ENCODE measurements around the gene ATRN.

DNA sequence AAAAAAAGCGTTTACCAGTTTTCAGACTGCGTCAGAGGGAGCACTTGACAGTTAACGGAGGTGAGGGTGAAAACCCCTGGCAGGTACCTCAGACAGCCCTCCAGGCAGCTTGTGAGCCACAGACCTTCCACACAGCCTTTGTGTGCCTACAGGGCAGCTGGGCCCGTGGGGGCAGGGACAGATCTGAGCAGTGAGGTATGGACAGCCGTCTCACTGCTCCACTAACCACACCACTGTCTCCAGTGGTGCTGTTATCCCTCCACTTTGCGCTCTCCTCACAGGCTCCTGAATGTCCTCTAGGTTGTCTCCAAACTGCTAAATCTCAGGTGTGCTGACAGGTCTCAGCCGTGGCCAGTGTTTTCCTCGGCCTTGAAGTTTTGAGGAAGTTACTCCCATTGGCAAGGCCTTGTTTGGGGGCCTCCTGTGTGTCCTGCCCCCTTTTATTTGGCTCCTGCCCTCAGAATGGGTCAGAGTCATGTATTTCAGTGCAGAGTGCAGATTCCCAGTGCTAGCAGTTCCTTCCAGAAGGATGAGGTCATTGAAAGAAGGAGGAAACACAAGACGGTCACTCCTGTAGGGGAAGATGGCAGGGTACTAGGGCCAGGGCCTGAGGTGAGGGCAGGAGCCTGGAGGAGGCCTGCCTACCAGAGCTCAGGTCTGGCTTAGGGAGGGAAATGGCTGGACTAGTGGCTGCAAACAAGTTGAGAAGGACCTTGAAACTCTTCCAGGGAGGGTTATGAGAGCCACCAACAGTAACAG is 180.6 kb downstream of the ATRN start:
- TF ChIP-seq EZH2 (IDR thresholded peaks at IDR 0.05; ENCODE audit: low read length): no peak
- no peak for TF ChIP-seq CTCF (optimal IDR thresholded peaks at IDR 0.05 in 1 of 3, IDR thresholded peaks at IDR 0.05 in 1 of 3, conservative IDR thresholded peaks at IDR 0.05 in 1 of 3; ENCODE audit: extremely low read depth in 1 of 3, insufficient read depth in 2 of 3, low read length in 3 of 3)

Data from keratinocyte (primary cell).